Frontal cortex (tissue), 4 donors: Measurements from ENCODE around the gene NGFR. TPM values are rescaled to one million over a fixed set of nuclear protein-coding genes. Genes with fewer than 3 reads are reported as not detected.
A peak's percentile ranks its signal among the peaks of the same experiment; 100 is the strongest.

Experiments
- DNase-seq, 2 donors: peaks; one replicate each; pipeline ENCODE4 v3.0.0; 2012; ENCODE audit warnings: low spot score in 2 of 2
- FAIRE-seq: peaks from 2 replicates; lab custom pipeline; 2012; peaks lifted over from hg19 to GRCh38; lab: Jason Lieb, UNC
- total RNA-seq: library from RNA; depleted of rRNA; stranded (reverse); fragments of >200 nt; gene quantifications from one replicate; pipeline ENCODE4 v1.2.3, GENCODE V29; 2014
- donor health status: control.
- donor health status: control.
- donor health status: control.

NGFR gene
- total RNA-seq, 1 donor from 2014 or later: 3.3 TPM

- no peak for DNase-seq
- FAIRE-seq: no peak
Observed at GRCh38 chr17:49513044-49513395, 17.9 kb downstream of the NGFR start.

GRCh38 chr17:49513641-49514040 lies 18.5 kb downstream of the NGFR start:
- FAIRE-seq (no peak), DNase-seq (no peak)

DNA sequence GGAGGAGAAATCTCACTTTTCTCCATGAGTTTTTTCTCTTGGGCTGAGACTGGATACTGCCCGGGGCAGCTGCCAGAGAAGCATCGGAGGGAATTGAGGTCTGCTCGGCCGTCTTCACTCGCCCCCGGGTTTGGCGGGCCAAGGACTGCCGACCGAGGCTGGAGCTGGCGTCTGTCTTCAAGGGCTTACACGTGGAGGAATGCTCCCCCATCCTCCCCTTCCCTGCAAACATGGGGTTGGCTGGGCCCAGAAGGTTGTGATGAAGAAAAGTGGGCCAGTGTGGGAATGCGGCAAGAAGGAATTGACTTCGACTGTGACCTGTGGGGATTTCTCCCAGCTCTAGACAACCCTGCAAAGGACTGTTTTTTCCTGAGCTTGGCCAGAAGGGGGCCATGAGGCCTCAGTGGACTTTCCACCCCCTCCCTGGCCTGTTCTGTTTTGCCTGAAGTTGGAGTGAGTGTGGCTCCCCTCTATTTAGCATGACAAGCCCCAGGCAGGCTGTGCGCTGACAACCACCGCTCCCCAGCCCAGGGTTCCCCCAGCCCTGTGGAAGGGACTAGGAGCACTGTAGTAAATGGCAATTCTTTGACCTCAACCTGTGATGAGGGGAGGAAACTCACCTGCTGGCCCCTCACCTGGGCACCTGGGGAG lies 19.1 kb downstream of the NGFR start:
- DNase-seq: no peak
- FAIRE-seq: no peak

DNA sequence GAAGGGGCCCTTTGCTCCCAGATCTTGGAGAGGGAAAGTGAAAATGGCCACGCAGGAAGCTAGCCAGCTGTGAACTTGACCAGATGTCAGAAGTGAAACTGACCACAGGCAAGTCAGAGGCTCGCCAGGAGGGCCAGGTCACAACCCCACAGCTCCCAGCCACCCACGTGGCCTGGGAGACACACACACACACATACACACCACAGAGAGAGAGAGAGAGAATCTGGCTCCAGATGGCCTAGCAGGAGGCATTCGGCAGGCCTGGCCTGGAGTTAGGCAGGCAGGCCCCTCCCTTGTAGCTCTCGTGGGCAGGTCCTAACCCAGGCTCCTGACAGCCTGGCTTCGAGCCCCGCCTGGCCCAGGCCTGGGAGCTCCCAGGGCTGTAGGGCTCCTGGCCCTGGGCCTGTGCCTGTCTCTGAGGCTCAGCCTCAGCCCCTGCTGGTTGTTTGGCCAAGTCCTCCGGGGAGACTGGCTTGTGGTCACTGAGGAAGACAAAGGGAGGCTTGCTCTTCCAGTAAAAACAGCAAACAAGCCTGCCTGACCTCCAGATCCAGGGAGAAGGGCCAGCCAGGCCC lies 20.2 kb downstream of the NGFR start:
- FAIRE-seq (no peak), DNase-seq (peak; percentile 77 to 78)

GRCh38 chr17:49516180-49516579 lies 21.1 kb downstream of the NGFR start:
- no peak for FAIRE-seq
- peak in 1 of 2 donors; percentile 22 for DNase-seq

GRCh38 chr17:49518346-49519078 lies 23.4 kb downstream of the NGFR start:
- DNase-seq: no peak
- FAIRE-seq: no peak

DNA sequence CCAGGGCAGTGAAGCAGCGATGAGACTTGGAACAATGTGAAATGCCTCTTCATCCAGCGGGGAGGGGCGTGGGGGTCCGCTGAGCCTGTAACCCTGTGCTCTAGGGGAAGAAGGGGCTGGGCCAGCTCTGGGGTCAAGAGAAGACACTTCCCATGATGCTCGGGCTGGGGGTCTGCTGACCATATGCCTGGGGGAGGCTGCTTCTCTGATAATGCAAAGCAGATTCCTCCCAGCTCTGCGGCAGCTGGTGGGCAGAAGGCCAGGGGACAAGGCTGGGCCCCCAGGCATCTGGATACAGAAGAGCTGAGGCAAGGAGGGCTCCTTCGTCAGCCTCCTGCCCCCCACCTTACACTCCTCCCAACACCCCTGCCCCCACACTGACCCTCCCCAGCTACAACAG lies 24.7 kb downstream of the NGFR start:
- no peak for FAIRE-seq
- DNase-seq: no peak

DNA sequence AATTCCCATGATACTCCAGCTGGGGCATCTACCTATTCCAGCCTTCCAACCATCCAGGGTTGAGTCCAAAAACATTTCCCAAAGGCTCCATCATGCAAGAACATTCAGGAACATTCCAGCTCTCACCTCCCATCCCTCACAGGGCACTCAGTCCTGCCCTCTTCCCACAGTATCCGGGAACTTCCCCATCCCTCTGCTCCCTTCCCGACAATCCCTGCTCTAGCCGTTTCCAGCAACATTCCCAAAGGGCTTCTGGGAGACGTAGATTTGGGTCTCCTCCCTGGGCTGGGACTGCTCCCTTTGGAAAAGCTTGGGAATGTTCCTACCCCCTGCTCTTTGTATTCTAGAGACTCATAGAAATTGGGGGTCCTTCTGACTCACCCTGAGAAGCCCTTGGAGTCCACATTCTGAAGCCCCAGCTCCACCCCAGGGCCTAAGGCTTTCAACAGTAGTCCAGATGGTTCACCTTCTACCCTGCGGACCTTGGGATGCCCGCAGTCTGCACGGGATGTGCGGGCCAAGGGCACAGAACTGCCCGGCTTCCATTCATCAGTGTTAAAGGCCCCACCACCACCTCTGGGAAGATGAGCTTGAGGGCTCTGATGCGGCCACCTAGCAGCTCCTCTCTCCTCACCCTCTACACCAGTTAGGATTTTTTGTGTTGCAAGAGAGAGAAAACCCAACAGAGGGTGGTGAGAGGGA lies 25.4 kb downstream of the NGFR start:
- no peak for DNase-seq

GRCh38 chr17:49521088-49521450 lies 26.0 kb downstream of the NGFR start:
- FAIRE-seq: no peak
- DNase-seq: no peak

More for the DNA sequence above, 25.4 kb downstream of the NGFR start:
- FAIRE-seq: no peak

GRCh38 chr17:49521471-49522356 lies 26.6 kb downstream of the NGFR start:
- no peak for FAIRE-seq
- DNase-seq: no peak

- FAIRE-seq (no peak), DNase-seq (no peak)
Observed at GRCh38 chr17:49522357-49522890, 27.3 kb downstream of the NGFR start.

DNA sequence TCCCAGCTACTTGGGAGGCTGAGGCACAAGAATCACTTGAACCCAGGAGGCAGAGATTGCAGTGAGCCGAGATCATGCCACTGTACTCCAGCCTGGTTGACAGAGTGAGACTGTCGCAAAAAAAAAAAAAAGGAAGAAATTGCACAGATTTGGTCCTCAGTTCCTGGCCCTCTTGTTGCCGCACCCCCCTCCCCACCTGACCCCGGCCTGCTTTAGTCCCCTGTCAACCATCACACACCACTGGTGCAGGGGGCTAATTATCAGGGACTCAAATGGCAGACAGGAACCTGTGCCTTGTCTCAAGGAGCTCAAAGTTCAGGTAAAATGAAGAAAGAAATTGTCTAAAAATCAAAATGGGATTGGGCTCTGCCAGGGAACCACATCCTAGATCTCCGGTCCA lies 28.1 kb downstream of the NGFR start:
- no peak for DNase-seq
- FAIRE-seq: no peak

- DNase-seq (no peak), FAIRE-seq (no peak)
Observed at GRCh38 chr17:49523706-49524472, 28.8 kb downstream of the NGFR start.

- FAIRE-seq: no peak
- DNase-seq: no peak
Observed at GRCh38 chr17:49524473-49525359, 29.6 kb downstream of the NGFR start.

- DNase-seq: no peak
- FAIRE-seq: no peak
Observed at GRCh38 chr17:49525831-49526741, 31.0 kb downstream of the NGFR start.

DNA sequence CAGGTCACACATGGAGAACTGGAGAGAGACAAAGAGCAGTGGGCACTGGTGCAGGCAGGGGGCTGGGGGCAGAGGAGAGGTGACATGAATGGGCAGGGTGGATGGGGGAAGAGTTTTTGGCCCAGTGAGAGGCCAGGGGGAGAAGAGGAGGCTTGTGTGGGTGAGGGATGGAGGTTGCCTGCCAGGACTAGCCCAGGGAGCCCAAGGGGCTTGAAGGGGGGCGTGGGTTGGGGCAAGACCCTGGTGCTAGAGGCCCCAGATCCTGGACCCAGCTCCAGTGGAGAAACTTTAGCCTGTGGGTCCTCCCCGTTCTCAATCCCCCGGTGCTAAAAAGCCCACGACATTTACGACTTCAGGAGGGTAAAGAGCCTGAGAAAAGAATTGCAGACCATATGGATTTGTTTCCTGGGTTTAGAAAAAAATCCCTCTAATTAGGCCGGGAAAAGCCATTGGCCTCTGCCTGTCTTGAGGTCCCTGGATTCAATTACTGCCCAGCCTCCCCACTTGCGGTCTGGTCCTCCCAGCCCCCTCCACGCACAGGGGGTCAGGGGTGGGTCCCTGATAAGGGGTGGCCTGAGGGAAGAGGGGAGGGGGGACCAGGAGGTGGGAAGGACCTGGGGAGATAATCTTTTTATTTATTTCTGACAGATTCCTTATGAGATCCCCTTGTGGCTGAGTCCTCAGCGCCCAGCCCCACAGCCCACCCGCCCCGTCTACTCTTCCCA lies 33.0 kb downstream of the NGFR start:
- DNase-seq: no peak

More for the DNA sequence above, 33.0 kb downstream of the NGFR start:
- FAIRE-seq: no peak
